ENCODE measurements around the gene AGAP1. TPM values are rescaled to one million over a fixed set of nuclear protein-coding genes. Genes with fewer than 3 reads are reported as not detected.
"Not testable (repeated sequence)": the region's sequence is repeated elsewhere in the genome, so short reads cannot be mapped to it uniquely, and the experiment has no call there.

AGAP1 gene
- total and polyA plus RNA-seq, 10 donors: 1.1 to 26.6 (median 11.3) TPM

DNA sequence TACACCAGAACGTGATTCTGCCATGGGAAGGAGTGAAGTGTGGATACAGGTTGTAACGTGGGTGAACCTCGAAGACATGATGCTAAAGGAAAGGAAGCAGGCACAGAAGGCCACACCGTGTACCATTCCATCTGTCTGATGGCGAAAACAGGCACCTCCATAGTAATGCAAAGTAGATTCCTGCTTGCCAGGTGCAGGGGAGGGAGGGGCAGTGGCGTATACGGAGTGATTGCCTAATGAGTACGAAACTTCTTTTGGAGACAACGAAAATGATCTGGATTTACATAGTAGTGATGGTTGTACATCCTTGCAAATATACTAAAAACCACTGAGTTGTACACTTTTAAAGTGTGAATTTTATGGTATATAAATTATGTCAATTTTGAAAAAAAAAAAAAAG is 567.7 kb downstream of the AGAP1 start:
- Histone ChIP-seq H3K27ac (no peak overlapping the region), H3K27me3 (replicated peaks in 1 of 7) (no peaks in the 10 kb centered on the region), H3K36me3 (no peaks in the 10 kb centered on the region), H3K4me1 (no peaks in the 10 kb centered on the region), H3K4me3 (no peak overlapping the region), H3K9me3 (peaks cover 0 to 11% (median 8%) of the 10 kb centered on the region in 8 donors)
- DNase-seq: no peak
- intact Hi-C loops (cut with DNase I; ENCODE audit: low total_unique reads): no loop called here
- 53 to 74% (median 58%) methylated on average over 9 of the region's 9 CpGs for WGBS, 5 donors
- TF ChIP-seq, protein P1, sequence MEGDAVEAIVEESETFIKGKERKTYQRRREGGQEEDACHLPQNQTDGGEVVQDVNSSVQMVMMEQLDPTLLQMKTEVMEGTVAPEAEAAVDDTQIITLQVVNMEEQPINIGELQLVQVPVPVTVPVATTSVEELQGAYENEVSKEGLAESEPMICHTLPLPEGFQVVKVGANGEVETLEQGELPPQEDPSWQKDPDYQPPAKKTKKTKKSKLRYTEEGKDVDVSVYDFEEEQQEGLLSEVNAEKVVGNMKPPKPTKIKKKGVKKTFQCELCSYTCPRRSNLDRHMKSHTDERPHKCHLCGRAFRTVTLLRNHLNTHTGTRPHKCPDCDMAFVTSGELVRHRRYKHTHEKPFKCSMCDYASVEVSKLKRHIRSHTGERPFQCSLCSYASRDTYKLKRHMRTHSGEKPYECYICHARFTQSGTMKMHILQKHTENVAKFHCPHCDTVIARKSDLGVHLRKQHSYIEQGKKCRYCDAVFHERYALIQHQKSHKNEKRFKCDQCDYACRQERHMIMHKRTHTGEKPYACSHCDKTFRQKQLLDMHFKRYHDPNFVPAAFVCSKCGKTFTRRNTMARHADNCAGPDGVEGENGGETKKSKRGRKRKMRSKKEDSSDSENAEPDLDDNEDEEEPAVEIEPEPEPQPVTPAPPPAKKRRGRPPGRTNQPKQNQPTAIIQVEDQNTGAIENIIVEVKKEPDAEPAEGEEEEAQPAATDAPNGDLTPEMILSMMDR (IDR thresholded peaks at IDR 0.05 in 8 of 11, conservative IDR thresholded peaks at IDR 0.05 in 3 of 11): no peak

DNA sequence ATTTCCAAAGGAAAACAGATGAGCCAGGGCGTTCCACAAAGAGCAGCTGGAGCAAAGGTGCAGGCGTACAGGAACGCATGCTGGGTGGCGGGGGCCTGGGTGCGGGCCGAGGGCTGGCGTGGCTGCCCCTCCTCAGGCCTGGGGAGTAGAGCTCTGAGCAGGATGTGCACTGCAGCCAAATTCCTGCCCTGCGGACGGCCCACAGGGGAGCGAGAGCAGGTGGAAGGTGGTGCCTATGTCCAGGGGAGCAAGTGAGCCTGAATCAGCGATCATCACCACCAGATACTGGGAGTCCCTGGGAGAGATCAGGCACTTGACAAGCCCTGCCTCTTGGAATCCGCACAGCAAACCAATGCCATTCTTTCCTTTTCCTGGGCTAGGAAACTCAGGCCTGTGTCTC is 568.1 kb downstream of the AGAP1 start:
- Histone ChIP-seq H3K27me3 (replicated peaks in 1 of 7) (no peaks in the 10 kb centered on the region), H3K9me3 (peaks cover 0 to 11% (median 8%) of the 10 kb centered on the region in 8 donors), H3K4me1 (no peaks in the 10 kb centered on the region), H3K27ac (no peak overlapping the region), H3K36me3 (no peaks in the 10 kb centered on the region), H3K4me3 (no peak overlapping the region)
- intact Hi-C loops (cut with DNase I; ENCODE audit: low total_unique reads): no loop called here
- no peak for DNase-seq
- no peak for TF ChIP-seq POLR2AphosphoS5 (IDR thresholded peaks at IDR 0.05)
- no peak for TF ChIP-seq POLR2A (IDR thresholded peaks at IDR 0.05)
- TF ChIP-seq, protein P1 (IDR thresholded peaks at IDR 0.05 in 8 of 11, conservative IDR thresholded peaks at IDR 0.05 in 3 of 11): no peak
- WGBS, 5 donors: 85 to 94% (median 88%) methylated on average over 12 of the region's 12 CpGs

DNA sequence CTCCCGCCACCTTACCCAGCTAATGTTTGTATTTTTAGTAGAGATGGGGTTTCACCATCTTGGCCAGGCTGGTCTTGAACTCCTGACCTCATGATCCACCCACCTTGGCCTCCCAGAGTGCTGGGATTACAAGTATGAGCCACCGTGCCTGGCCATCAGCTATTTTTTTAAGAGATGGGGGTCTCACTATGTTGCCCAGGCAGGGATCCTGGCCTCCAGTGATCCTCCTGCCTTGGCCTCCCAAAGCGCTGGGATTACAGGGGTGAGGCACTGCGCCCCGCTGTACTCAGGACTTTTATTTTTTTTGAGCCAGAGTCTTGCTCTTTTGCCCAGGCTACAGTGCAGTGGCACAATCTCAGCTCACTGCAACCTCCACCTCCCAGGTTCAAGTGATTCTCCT is 569.0 kb downstream of the AGAP1 start:
- intact Hi-C loops (cut with DNase I; ENCODE audit: low total_unique reads); H3K27me3 ChIP-seq (replicated peaks in 1 of 7); H3K4me3 ChIP-seq; H3K4me1 ChIP-seq; DNase-seq; H3K9me3 ChIP-seq; H3K27ac ChIP-seq; H3K36me3 ChIP-seq: not testable (repeated sequence)
- 95 to 100% (median 95%) methylated on average over 5 of the region's 5 CpGs for WGBS, 5 donors

DNA sequence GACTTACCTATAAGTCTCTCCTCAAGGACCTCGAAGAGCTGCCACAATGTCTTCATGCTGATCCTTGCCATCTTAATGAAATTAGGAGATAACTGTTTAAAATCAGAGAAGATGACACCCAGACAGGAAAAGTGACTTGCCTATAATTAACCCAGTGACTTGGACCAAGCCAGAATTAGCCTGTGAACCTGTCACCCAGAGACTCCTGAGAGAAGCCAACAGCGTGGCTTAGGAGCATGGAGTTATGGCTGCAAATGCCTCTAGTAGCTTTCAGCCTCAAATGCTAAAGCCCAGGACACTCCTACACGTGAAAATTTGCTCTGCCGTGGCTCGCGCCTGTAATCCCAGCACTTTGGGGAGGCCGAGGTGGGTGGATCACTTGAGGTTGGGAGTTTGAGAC is 570.2 kb downstream of the AGAP1 start:
- no peak for DNase-seq
- Histone ChIP-seq H3K4me1 (no peaks in the 10 kb centered on the region), H3K9me3 (no peaks in the 10 kb centered on the region), H3K36me3 (no peaks in the 10 kb centered on the region), H3K4me3 (no peak overlapping the region), H3K27me3 (replicated peaks in 1 of 7) (no peaks in the 10 kb centered on the region), H3K27ac (no peak overlapping the region)
- no peak for TF ChIP-seq POLR2AphosphoS5 (IDR thresholded peaks at IDR 0.05)
- no peak for TF ChIP-seq POLR2A (IDR thresholded peaks at IDR 0.05)
- TF ChIP-seq, protein P1 (IDR thresholded peaks at IDR 0.05 in 8 of 11, conservative IDR thresholded peaks at IDR 0.05 in 3 of 11): no peak
- intact Hi-C loops (cut with DNase I; ENCODE audit: low total_unique reads): no loop called here
- 84 to 94% (median 88%) methylated on average over 7 of the region's 7 CpGs for WGBS, 5 donors

Data from spleen (tissue), 11 donors.